ENCODE data around the gene MIF4GD. TPM values are rescaled to one million over a fixed set of nuclear protein-coding genes. Genes with fewer than 3 reads are reported as not detected.

The MIF4GD gene, protein sequence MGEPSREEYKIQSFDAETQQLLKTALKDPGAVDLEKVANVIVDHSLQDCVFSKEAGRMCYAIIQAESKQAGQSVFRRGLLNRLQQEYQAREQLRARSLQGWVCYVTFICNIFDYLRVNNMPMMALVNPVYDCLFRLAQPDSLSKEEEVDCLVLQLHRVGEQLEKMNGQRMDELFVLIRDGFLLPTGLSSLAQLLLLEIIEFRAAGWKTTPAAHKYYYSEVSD
- total RNA-seq (11.0 and 12.4 TPM in 2 replicates), polyA plus RNA-seq (23.6 and 31.4 TPM in 2 replicates)

- TF ChIP-seq, protein P1, sequence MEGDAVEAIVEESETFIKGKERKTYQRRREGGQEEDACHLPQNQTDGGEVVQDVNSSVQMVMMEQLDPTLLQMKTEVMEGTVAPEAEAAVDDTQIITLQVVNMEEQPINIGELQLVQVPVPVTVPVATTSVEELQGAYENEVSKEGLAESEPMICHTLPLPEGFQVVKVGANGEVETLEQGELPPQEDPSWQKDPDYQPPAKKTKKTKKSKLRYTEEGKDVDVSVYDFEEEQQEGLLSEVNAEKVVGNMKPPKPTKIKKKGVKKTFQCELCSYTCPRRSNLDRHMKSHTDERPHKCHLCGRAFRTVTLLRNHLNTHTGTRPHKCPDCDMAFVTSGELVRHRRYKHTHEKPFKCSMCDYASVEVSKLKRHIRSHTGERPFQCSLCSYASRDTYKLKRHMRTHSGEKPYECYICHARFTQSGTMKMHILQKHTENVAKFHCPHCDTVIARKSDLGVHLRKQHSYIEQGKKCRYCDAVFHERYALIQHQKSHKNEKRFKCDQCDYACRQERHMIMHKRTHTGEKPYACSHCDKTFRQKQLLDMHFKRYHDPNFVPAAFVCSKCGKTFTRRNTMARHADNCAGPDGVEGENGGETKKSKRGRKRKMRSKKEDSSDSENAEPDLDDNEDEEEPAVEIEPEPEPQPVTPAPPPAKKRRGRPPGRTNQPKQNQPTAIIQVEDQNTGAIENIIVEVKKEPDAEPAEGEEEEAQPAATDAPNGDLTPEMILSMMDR (IDR thresholded peaks at IDR 0.05; ENCODE audit: poor library complexity), result no peak
- no peak for TF ChIP-seq EZH2phosphoT487 (IDR thresholded peaks at IDR 0.05; ENCODE audit: low read depth, severe bottlenecking, unreplicated experiment)
- TF ChIP-seq EZH2 (IDR thresholded peaks at IDR 0.05; ENCODE audit: borderline replicate concordance), result no peak
- peak within 1 kb of the TSS; percentile 100 for H3K4me2 ChIP-seq
- peaks cover 7% of the 10 kb centered on the region for H3K4me1 ChIP-seq (ENCODE audit: insufficient read depth)
- H3K79me2 ChIP-seq, result no peaks in the 10 kb centered on the region
- H3K9me3 ChIP-seq (ENCODE audit: low read depth), result no peaks in the 10 kb centered on the region
- DNase-seq (ENCODE audit: low spot score), result peak; percentile 94
- no peaks in the 10 kb centered on the region for H3K9me2 ChIP-seq (replicated peaks; ENCODE audit: insufficient read depth)
- H3K4me3 ChIP-seq, result peak within 1 kb of the TSS; percentile 100
- H2AFZ ChIP-seq, result peak within 1 kb of the TSS; percentile 100
- H4K20me1 ChIP-seq (ENCODE audit: insufficient read depth, poor library complexity, severe bottlenecking), result no peaks in the 10 kb centered on the region
- peak within 1 kb of the TSS; percentile 98 for H3K27ac ChIP-seq
- 2% methylated on average over 17 of the region's 39 CpGs for WGBS (ENCODE audit: low lambda C conversion rate, missing lambda C conversion rate)
- no peaks in the 10 kb centered on the region for H3K27me3 ChIP-seq
- no peaks in the 10 kb centered on the region for H3K36me3 ChIP-seq (replicated peaks; ENCODE audit: insufficient read depth, low read depth)
Observed at GRCh38 chr17:75270966-75271232, at the start of gene MIF4GD. TSS of gene MIF4GD (minus strand) at chr17:75271231. CDS start at chr17:75270195, 1,036 bp downstream.

GRCh38 chr17:75319904-75320691 is 49.1 kb upstream of the MIF4GD start:
- H2AFZ ChIP-seq, result no peak overlapping the region
- no peaks in the 10 kb centered on the region for H3K9me3 ChIP-seq (ENCODE audit: low read depth)
- no peak overlapping the region for H3K4me2 ChIP-seq
- no peaks in the 10 kb centered on the region for H3K9me2 ChIP-seq (replicated peaks; ENCODE audit: insufficient read depth)
- no peak for DNase-seq (ENCODE audit: low spot score)
- H4K20me1 ChIP-seq (ENCODE audit: insufficient read depth, poor library complexity, severe bottlenecking), result no peaks in the 10 kb centered on the region
- no peaks in the 10 kb centered on the region for H3K4me1 ChIP-seq (ENCODE audit: insufficient read depth)
- no peaks in the 10 kb centered on the region for H3K27me3 ChIP-seq
- H3K4me3 ChIP-seq, result no peak overlapping the region
- no peaks in the 10 kb centered on the region for H3K36me3 ChIP-seq (replicated peaks; ENCODE audit: insufficient read depth, low read depth)
- no peak overlapping the region for H3K27ac ChIP-seq
- peaks cover 9% of the 10 kb centered on the region for H3K79me2 ChIP-seq
- 86% methylated on average over 20 of the region's 20 CpGs for WGBS (ENCODE audit: low lambda C conversion rate, missing lambda C conversion rate)
- TF ChIP-seq EZH2phosphoT487 (IDR thresholded peaks at IDR 0.05; ENCODE audit: low read depth, severe bottlenecking, unreplicated experiment) (no peak), EZH2 (IDR thresholded peaks at IDR 0.05; ENCODE audit: borderline replicate concordance) (no peak)
- TF ChIP-seq, protein P1 (IDR thresholded peaks at IDR 0.05; ENCODE audit: poor library complexity), result no peak

DNA sequence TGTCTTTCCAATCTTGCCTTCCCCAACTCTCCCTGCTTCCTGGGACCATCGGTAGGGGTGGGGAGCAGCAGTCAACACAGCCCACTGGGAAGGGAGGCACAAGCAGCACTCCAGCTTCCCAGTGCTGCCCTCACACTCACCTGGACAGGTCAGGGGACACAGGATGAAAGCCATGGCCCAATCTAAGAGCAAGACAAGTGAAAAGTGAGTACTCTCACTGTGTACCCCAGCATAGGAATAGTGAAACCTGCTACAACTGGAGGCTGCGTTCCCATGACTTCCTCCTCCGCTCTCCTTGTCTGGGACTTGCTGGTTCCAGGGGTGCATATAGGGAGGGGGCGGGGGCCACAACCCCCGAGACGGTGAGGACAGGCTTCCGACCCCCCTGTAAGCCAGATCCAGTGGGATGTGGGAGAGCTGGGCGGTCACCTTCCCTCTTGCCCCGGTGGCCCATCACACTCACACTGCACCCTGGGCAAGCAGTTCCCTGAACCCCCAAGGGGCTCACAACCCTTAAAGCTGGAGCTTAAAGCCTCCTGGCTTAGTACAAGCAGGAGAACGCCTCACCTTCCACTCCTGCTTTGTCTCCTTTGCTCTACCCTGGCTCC is 47.7 kb upstream of the MIF4GD start:
- WGBS (ENCODE audit: low lambda C conversion rate, missing lambda C conversion rate), result 94% methylated on average over 9 of the region's 10 CpGs
- H3K9me3 ChIP-seq (ENCODE audit: low read depth), result no peaks in the 10 kb centered on the region
- no peak for DNase-seq (ENCODE audit: low spot score)
- TF ChIP-seq EZH2 (IDR thresholded peaks at IDR 0.05; ENCODE audit: borderline replicate concordance) (no peak), EZH2phosphoT487 (IDR thresholded peaks at IDR 0.05; ENCODE audit: low read depth, severe bottlenecking, unreplicated experiment) (no peak)
- TF ChIP-seq, protein P1 (IDR thresholded peaks at IDR 0.05; ENCODE audit: poor library complexity), result no peak
- H2AFZ ChIP-seq, result no peak overlapping the region
- H3K27me3 ChIP-seq, result no peaks in the 10 kb centered on the region
- H4K20me1 ChIP-seq (ENCODE audit: insufficient read depth, poor library complexity, severe bottlenecking), result no peaks in the 10 kb centered on the region
- H3K79me2 ChIP-seq, result peaks cover 9% of the 10 kb centered on the region
- no peak overlapping the region for H3K4me3 ChIP-seq
- H3K4me2 ChIP-seq, result no peak overlapping the region
- H3K27ac ChIP-seq, result no peak overlapping the region
- H3K9me2 ChIP-seq (replicated peaks; ENCODE audit: insufficient read depth), result no peaks in the 10 kb centered on the region
- no peaks in the 10 kb centered on the region for H3K4me1 ChIP-seq (ENCODE audit: insufficient read depth)
- H3K36me3 ChIP-seq (replicated peaks; ENCODE audit: insufficient read depth, low read depth), result no peaks in the 10 kb centered on the region
